PC-9 (cell line): ENCODE measurements around the gene ZNF286A.

ENCODE experiments used
- EZH2 ChIP-seq: fragments of 200-600 bp; sonication (generic); IDR thresholded peaks from 2 replicates; pipeline ENCODE4 v1.8.0; 2017; ENCODE audit warnings: antibody characterized with exemption, low read depth
- TF ChIP-seq, protein P1 (sequence below): fragments of 200-600 bp; sonication (generic); conservative IDR thresholded peaks from 2 replicates; pipeline ENCODE4 v1.6.1; 2017; ENCODE audit warnings: mixed run types, antibody characterized with exemption, mild to moderate bottlenecking, moderate library complexity

DNA sequence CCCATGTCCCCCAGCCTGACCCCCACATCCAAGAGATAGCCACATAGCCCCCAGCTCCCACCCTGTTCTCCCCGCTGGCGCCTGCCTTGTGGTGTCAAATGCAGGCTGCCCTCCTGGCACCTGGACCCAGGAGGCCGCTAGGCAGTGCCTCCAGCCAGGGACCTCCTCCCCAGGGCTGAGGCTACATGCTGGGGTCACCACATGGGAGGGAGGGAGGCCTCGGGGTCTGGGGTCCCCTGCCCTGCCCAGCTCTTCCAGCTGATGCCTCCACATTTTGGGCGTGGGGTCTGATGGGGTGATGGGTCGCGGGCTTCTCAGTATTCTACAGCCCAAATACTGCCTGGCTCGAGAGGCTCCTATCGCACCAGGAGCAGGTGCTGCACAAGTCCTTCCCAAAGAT, 42.1 kb downstream of the ZNF286A start:
- TF ChIP-seq EZH2: no peak
- TF ChIP-seq, protein P1, sequence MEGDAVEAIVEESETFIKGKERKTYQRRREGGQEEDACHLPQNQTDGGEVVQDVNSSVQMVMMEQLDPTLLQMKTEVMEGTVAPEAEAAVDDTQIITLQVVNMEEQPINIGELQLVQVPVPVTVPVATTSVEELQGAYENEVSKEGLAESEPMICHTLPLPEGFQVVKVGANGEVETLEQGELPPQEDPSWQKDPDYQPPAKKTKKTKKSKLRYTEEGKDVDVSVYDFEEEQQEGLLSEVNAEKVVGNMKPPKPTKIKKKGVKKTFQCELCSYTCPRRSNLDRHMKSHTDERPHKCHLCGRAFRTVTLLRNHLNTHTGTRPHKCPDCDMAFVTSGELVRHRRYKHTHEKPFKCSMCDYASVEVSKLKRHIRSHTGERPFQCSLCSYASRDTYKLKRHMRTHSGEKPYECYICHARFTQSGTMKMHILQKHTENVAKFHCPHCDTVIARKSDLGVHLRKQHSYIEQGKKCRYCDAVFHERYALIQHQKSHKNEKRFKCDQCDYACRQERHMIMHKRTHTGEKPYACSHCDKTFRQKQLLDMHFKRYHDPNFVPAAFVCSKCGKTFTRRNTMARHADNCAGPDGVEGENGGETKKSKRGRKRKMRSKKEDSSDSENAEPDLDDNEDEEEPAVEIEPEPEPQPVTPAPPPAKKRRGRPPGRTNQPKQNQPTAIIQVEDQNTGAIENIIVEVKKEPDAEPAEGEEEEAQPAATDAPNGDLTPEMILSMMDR: no peak
